H9 (cell line): ENCODE data around the gene PTGIR. TPM values are rescaled to one million over a fixed set of nuclear protein-coding genes. Genes with fewer than 3 reads are reported as not detected.

Experiments used
- DNase-seq: peaks from one replicate; pipeline ENCODE4 v3.0.0-alpha.2; 2017
- H2AFZ ChIP-seq: one replicate; pipeline ENCODE4 v1.6.1; 2013; ENCODE audit warnings: mild to moderate bottlenecking, low read length, control low read depth, moderate library complexity
- H2AK5ac ChIP-seq: 2 replicates; pipeline ENCODE4 v1.6.1; 2013; ENCODE audit warnings: low read length, control low read depth, mixed read lengths; ENCODE audit not compliant: insufficient read length
- H2BK120ac ChIP-seq: one replicate; pipeline ENCODE4 v1.6.1; 2013; ENCODE audit warnings: low read depth, mild to moderate bottlenecking, low read length, control low read depth, inconsistent platforms; ENCODE audit not compliant: poor library complexity, severe bottlenecking
- H2BK12ac ChIP-seq: 2 replicates; pipeline ENCODE4 v1.6.1; 2013; ENCODE audit warnings: low read length, control low read depth, mixed read lengths, low read depth; ENCODE audit not compliant: insufficient read length
- H2BK15ac ChIP-seq: 2 replicates; pipeline ENCODE4 v1.6.1; 2013; ENCODE audit warnings: low read depth, low read length, control low read depth
- H2BK20ac ChIP-seq: one replicate; pipeline ENCODE4 v1.6.1; 2013; ENCODE audit warnings: low read depth, mild to moderate bottlenecking, low read length, control low read depth, inconsistent platforms; ENCODE audit not compliant: poor library complexity, severe bottlenecking
- H2BK5ac ChIP-seq: 2 replicates; pipeline ENCODE4 v1.6.1; 2013; ENCODE audit warnings: low read length, control low read depth, mixed read lengths; ENCODE audit not compliant: insufficient read length
- H3K14ac ChIP-seq: 2 replicates; pipeline ENCODE4 v1.6.1; 2013; ENCODE audit warnings: low read length, control low read depth; ENCODE audit not compliant: insufficient read depth
- H3K18ac ChIP-seq: 2 replicates; pipeline ENCODE4 v1.6.1; 2013; ENCODE audit warnings: low read depth, mild to moderate bottlenecking, mixed read lengths, low read length, control low read depth; ENCODE audit not compliant: insufficient read length
- H3K23ac ChIP-seq: 2 replicates; pipeline ENCODE4 v1.6.1; 2013; ENCODE audit warnings: low read length, control low read depth, mixed read lengths, low read depth; ENCODE audit not compliant: insufficient read length
- H3K23me2 ChIP-seq: 2 replicates; pipeline ENCODE4 v1.6.1; 2013; ENCODE audit warnings: low read depth, mild to moderate bottlenecking, mixed read lengths, low read length, control low read depth; ENCODE audit not compliant: insufficient read length, poor library complexity, severe bottlenecking
- H3K27ac ChIP-seq: 2 replicates; pipeline ENCODE4 v1.5.1; 2013; ENCODE audit warnings: low read length, control low read depth, mixed read lengths, low read depth; ENCODE audit not compliant: insufficient read length
- H3K27me3 ChIP-seq: 2 replicates; pipeline ENCODE4 v1.6.1; 2013; ENCODE audit warnings: low read length, control low read depth, inconsistent platforms; ENCODE audit not compliant: insufficient read depth
- H3K4ac ChIP-seq: 2 replicates; pipeline ENCODE4 v1.6.1; 2013; ENCODE audit warnings: low read depth, mild to moderate bottlenecking, control low read depth, inconsistent platforms, low read length, moderate library complexity
- H3K4me1 ChIP-seq: 2 replicates; pipeline ENCODE4 v1.6.1; 2013; ENCODE audit warnings: low read length, control low read depth, inconsistent platforms; ENCODE audit not compliant: insufficient read depth
- H3K4me2 ChIP-seq: 2 replicates; pipeline ENCODE4 v1.6.1; 2013; ENCODE audit warnings: low read length, control low read depth, mixed read lengths; ENCODE audit not compliant: insufficient read length, insufficient read depth
- H3K56ac ChIP-seq: 2 replicates; pipeline ENCODE4 v1.6.1; 2013; ENCODE audit warnings: low read depth, mild to moderate bottlenecking, mixed read lengths, low read length, control low read depth; ENCODE audit not compliant: insufficient read length
- H3K79me1 ChIP-seq: 2 replicates; pipeline ENCODE4 v1.6.1; 2013; ENCODE audit warnings: low read depth, mild to moderate bottlenecking, moderate library complexity, low read length, control low read depth, inconsistent platforms; ENCODE audit not compliant: insufficient read depth, poor library complexity, severe bottlenecking
- H3K79me2 ChIP-seq: 2 replicates; pipeline ENCODE4 v1.6.1; 2013; ENCODE audit warnings: low read length, control low read depth, inconsistent platforms; ENCODE audit not compliant: insufficient read depth
- H3K9ac ChIP-seq: 2 replicates; pipeline ENCODE4 v1.6.1; 2013; ENCODE audit warnings: low read length, control low read depth, mixed read lengths; ENCODE audit not compliant: insufficient read length; ENCODE audit errors: extremely low read depth
- H3K9me3 ChIP-seq: one replicate; pipeline ENCODE4 v1.6.1; 2013; ENCODE audit warnings: low read depth, low read length, inconsistent platforms; ENCODE audit not compliant: control insufficient read depth
- H3T11ph ChIP-seq: one replicate; pipeline ENCODE4 v1.6.1; 2013; ENCODE audit warnings: mild to moderate bottlenecking, low read length, control low read depth, inconsistent platforms
- H4K20me1 ChIP-seq: one replicate; pipeline ENCODE4 v1.6.1; 2013; ENCODE audit not compliant: control insufficient read depth, insufficient read length, insufficient read depth
- H4K5ac ChIP-seq: 2 replicates; pipeline ENCODE4 v1.6.1; 2013; ENCODE audit warnings: low read depth, mild to moderate bottlenecking, mixed read lengths, low read length, control low read depth; ENCODE audit not compliant: insufficient read length
- H4K8ac ChIP-seq: replicated peaks from 2 replicates; pipeline ENCODE4 v1.6.1; 2013; ENCODE audit warnings: low read length, control low read depth, mixed read lengths, low read depth; ENCODE audit not compliant: insufficient read length
- H4K91ac ChIP-seq: 2 replicates; pipeline ENCODE4 v1.6.1; 2013; ENCODE audit warnings: low read depth, mild to moderate bottlenecking, moderate library complexity, mixed read lengths, low read length, control low read depth; ENCODE audit not compliant: insufficient read length
- H3K27ac Mint-ChIP-seq, 3 experiments: 2 replicates in 2 of 3; 3 replicates in 1 of 3; pipeline ENCODE4 v1.8.0; 2020 to 2021; ENCODE audit warnings: mixed read lengths in 3 of 3, mild to moderate bottlenecking in 1 of 3, moderate library complexity in 1 of 3
- H3K27me3 Mint-ChIP-seq: 2 replicates; pipeline ENCODE4 v1.8.0; 2021; ENCODE audit warnings: low read depth, mild to moderate bottlenecking, moderate library complexity, mixed read lengths
- H3K36me3 Mint-ChIP-seq, 3 experiments: 2 replicates in 2 of 3; 3 replicates in 1 of 3; pipeline ENCODE4 v1.8.0; 2020 to 2021; ENCODE audit warnings: low read depth in 3 of 3, mixed read lengths in 3 of 3; ENCODE audit not compliant: insufficient read depth in 1 of 3
- H3K4me1 Mint-ChIP-seq, 2 experiments: 2 replicates each; pipeline ENCODE4 v1.8.0; 2020; ENCODE audit warnings: mixed read lengths in 2 of 2
- H3K4me3 Mint-ChIP-seq, 2 experiments: 2 replicates in 1 of 2; 3 replicates in 1 of 2; pipeline ENCODE4 v1.8.0; 2020 to 2021; ENCODE audit warnings: mild to moderate bottlenecking in 2 of 2, mixed read lengths in 2 of 2, moderate library complexity in 1 of 2
- H3K9me3 Mint-ChIP-seq, 2 experiments: 2 replicates in 1 of 2; 3 replicates in 1 of 2; pipeline ENCODE4 v1.8.0; 2020; ENCODE audit warnings: mild to moderate bottlenecking in 2 of 2, mixed read lengths in 2 of 2, moderate library complexity in 1 of 2
- CTCF ChIP-seq: fragments of 200-600 bp; sonication (generic); conservative IDR thresholded peaks from 3 replicates; pipeline ENCODE4 v1.8.0; 2021; ENCODE audit warnings: antibody characterized with exemption, mild to moderate bottlenecking
- WGBS: extraction: QIAGEN DNeasy Blood & Tissue Kit; methylation state at CpG from one replicate; pipeline ENCODE4 v1.1.7; 2013; ENCODE audit warnings: missing lambda C conversion rate, low lambda C conversion rate, mixed read lengths; ENCODE audit not compliant: insufficient read length; ENCODE audit errors: extremely low coverage; 5-methylcytosine and 5-hydroxymethylcytosine counted together
- total RNA-seq: library from RNA; stranded (reverse); gene quantifications from 2 replicates; pipeline ENCODE4 v1.2.1, GENCODE V29; 2021

The PTGIR gene
- total RNA-seq, 1 experiment from 2014 or later, result not detected

- H2AFZ ChIP-seq, result no peak overlapping the region
- H4K91ac ChIP-seq, result no peak overlapping the region
- no peaks in the 10 kb centered on the region for H3K27me3 Mint-ChIP-seq
- peaks cover 7% of the 10 kb centered on the region for H3K79me1 ChIP-seq
- H3K36me3 Mint-ChIP-seq, result peaks cover 28 to 53% (median 52%) of the 10 kb centered on the region in 3 experiments; a peak in 6 of 7 replicates
- no peak overlapping the region for H4K5ac ChIP-seq
- no peak overlapping the region for H3K4me3 Mint-ChIP-seq
- no peak overlapping the region for H3T11ph ChIP-seq
- peaks cover 19 to 31% of the 10 kb centered on the region in 2 experiments for H3K4me1 Mint-ChIP-seq
- no peak overlapping the region for H2BK15ac ChIP-seq
- H3K23ac ChIP-seq, result no peak overlapping the region
- peak overlapping the region in 2 of 3 experiments; percentile 18 to 22; a peak in 3 of 7 replicates for H3K27ac Mint-ChIP-seq
- H3K27me3 ChIP-seq, result no peaks in the 10 kb centered on the region
- H3K14ac ChIP-seq, result no peak overlapping the region
- no peak overlapping the region for H3K4ac ChIP-seq
- no peak overlapping the region for H2BK12ac ChIP-seq
- no peaks in the 10 kb centered on the region for H3K9me3 Mint-ChIP-seq
- no peak overlapping the region for H3K4me2 ChIP-seq
- TF ChIP-seq CTCF, result no peak
- H2BK120ac ChIP-seq, result no peak overlapping the region
- H3K9ac ChIP-seq, result no peak overlapping the region
- no peak overlapping the region for H2BK5ac ChIP-seq
- peaks cover 5% of the 10 kb centered on the region; the same call in 1 of the 2 replicates for H3K79me2 ChIP-seq
- peaks cover 12% of the 10 kb centered on the region for H3K23me2 ChIP-seq
- H2AK5ac ChIP-seq, result no peak overlapping the region
- H2BK20ac ChIP-seq, result no peak overlapping the region
- no peaks in the 10 kb centered on the region for H4K20me1 ChIP-seq
- no peak for DNase-seq
- H4K8ac ChIP-seq, result no peak overlapping the region
- no peak overlapping the region for H3K56ac ChIP-seq
- no peak overlapping the region for H3K18ac ChIP-seq
- no CpG with 5 or more reads among the region's 11 CpGs for WGBS
- no peaks in the 10 kb centered on the region for H3K9me3 ChIP-seq
- H3K27ac ChIP-seq, result no peak overlapping the region
- no peaks in the 10 kb centered on the region for H3K4me1 ChIP-seq
These were observed 18.9 kb downstream of the PTGIR start for GRCh38 chr19:46606019-46606418.
